Karpas-422 (cell line): ENCODE results near the gene SLC9A4. TPM values are rescaled to one million over a fixed set of nuclear protein-coding genes. Genes with fewer than 3 reads are reported as not detected.
"Not testable (repeated sequence)": the region's sequence is repeated elsewhere in the genome, so short reads cannot be mapped to it uniquely, and the experiment has no call there.

Experiments used
- DNase-seq: peaks from one replicate; pipeline ENCODE4 v3.0.0-alpha.2; 2015
- H2AFZ ChIP-seq: fragments of 200-600 bp; sonication (generic); 2 replicates; pipeline ENCODE4 v1.6.1; 2014; ENCODE audit warnings: antibody characterized with exemption, low read length, mixed read lengths
- H3K27ac ChIP-seq: fragments of 200-600 bp; sonication (generic); 2 replicates; pipeline ENCODE4 v1.5.1; 2014; ENCODE audit warnings: mild to moderate bottlenecking, low read length, moderate library complexity
- H3K27me3 ChIP-seq: fragments of 200-600 bp; sonication (generic); 2 replicates; pipeline ENCODE4 v1.6.1; 2014; ENCODE audit warnings: low read length, mixed read lengths
- H3K36me3 ChIP-seq: fragments of 200-600 bp; sonication (generic); 2 replicates; pipeline ENCODE4 v1.6.1; 2014; ENCODE audit warnings: low read length, mixed read lengths; ENCODE audit not compliant: insufficient read depth
- H3K4me1 ChIP-seq: fragments of 200-600 bp; sonication (generic); 2 replicates; pipeline ENCODE4 v1.6.1; 2014; ENCODE audit warnings: mild to moderate bottlenecking, low read length, mixed read lengths
- H3K4me2 ChIP-seq: fragments of 200-600 bp; sonication (generic); 2 replicates; pipeline ENCODE4 v1.6.1; 2014; ENCODE audit warnings: low read length, low read depth, mild to moderate bottlenecking; ENCODE audit not compliant: poor library complexity, severe bottlenecking
- H3K4me3 ChIP-seq: fragments of 200-600 bp; sonication (generic); 2 replicates; pipeline ENCODE4 v1.5.1; 2014; ENCODE audit warnings: mild to moderate bottlenecking, antibody characterized with exemption, low read length, mixed read lengths
- H3K79me2 ChIP-seq: fragments of 200-600 bp; sonication (generic); 2 replicates; pipeline ENCODE4 v1.6.1; 2014; ENCODE audit warnings: mild to moderate bottlenecking, low read length, mixed read lengths
- H3K9ac ChIP-seq: fragments of 200-600 bp; sonication (generic); 2 replicates; pipeline ENCODE4 v1.6.0; 2014; ENCODE audit warnings: low read length
- H3K9me2 ChIP-seq: fragments of 200-600 bp; sonication (generic), shearing (Covaris generic); replicated peaks from 2 replicates; pipeline ENCODE4 v1.6.0; 2014; ENCODE audit warnings: mild to moderate bottlenecking, low read length, moderate library complexity; ENCODE audit not compliant: insufficient read depth
- H3K9me3 ChIP-seq: fragments of 300-700, 200-600 bp; sonication (generic); 2 replicates; pipeline ENCODE4 v1.6.1; 2014; ENCODE audit warnings: low read length, mixed read lengths
- H4K20me1 ChIP-seq: fragments of 200-600 bp; sonication (generic); 2 replicates; pipeline ENCODE4 v1.6.1; 2014; ENCODE audit warnings: mild to moderate bottlenecking, antibody characterized with exemption, low read length, low read depth; ENCODE audit not compliant: insufficient read depth
- total RNA-seq: library from RNA; depleted of rRNA; stranded (reverse); fragments of >200 nt; shearing (Covaris generic); gene quantifications from 2 replicates; pipeline ENCODE4 v1.2.3, GENCODE V29; 2014; ENCODE audit warnings: low replicate concordance

Gene SLC9A4
- total RNA-seq, 1 experiment from 2014 or later: not detected

- Histone ChIP-seq H3K4me3 (no peak overlapping the region), H2AFZ (no peak overlapping the region), H3K4me2 (no peak overlapping the region), H3K27me3 (no peaks in the 10 kb centered on the region), H4K20me1 (no peaks in the 10 kb centered on the region), H3K79me2 (no peaks in the 10 kb centered on the region), H3K36me3 (no peaks in the 10 kb centered on the region), H3K9me2 (no peaks in the 10 kb centered on the region), H3K4me1 (no peaks in the 10 kb centered on the region), H3K9me3 (peaks cover 12% of the 10 kb centered on the region), H3K9ac (no peak overlapping the region), H3K27ac (no peak overlapping the region)
- DNase-seq: no peak
Observed at GRCh38 chr2:102550151-102550550, 77.1 kb downstream of the SLC9A4 start.

GRCh38 chr2:102551329-102552096 lies 78.5 kb downstream of the SLC9A4 start:
- no peak overlapping the region for H2AFZ ChIP-seq
- no peak overlapping the region for H3K9ac ChIP-seq
- no peaks in the 10 kb centered on the region for H3K4me1 ChIP-seq
- H3K27me3 ChIP-seq: no peaks in the 10 kb centered on the region
- no peaks in the 10 kb centered on the region for H4K20me1 ChIP-seq
- H3K9me3 ChIP-seq: peaks cover 12% of the 10 kb centered on the region
- no peak overlapping the region for H3K27ac ChIP-seq
- H3K79me2 ChIP-seq: no peaks in the 10 kb centered on the region
- no peak overlapping the region for H3K4me3 ChIP-seq
- H3K4me2 ChIP-seq: no peak overlapping the region
- H3K9me2 ChIP-seq: no peaks in the 10 kb centered on the region
- peak; percentile 23 for DNase-seq
- no peaks in the 10 kb centered on the region for H3K36me3 ChIP-seq

GRCh38 chr2:102553601-102554000 lies 80.6 kb downstream of the SLC9A4 start:
- H3K4me2 ChIP-seq: no peak overlapping the region
- no peaks in the 10 kb centered on the region for H3K36me3 ChIP-seq

GRCh38 chr2:102558463-102558862 lies 85.4 kb downstream of the SLC9A4 start:
- Histone ChIP-seq H4K20me1 (no peaks in the 10 kb centered on the region), H3K4me3 (no peak overlapping the region), H3K27ac (no peak overlapping the region), H3K4me1 (no peaks in the 10 kb centered on the region), H3K9me3 (no peaks in the 10 kb centered on the region), H3K9me2 (no peaks in the 10 kb centered on the region), H3K9ac (no peak overlapping the region), H3K36me3 (no peaks in the 10 kb centered on the region), H3K4me2 (no peak overlapping the region), H3K79me2 (no peaks in the 10 kb centered on the region), H2AFZ (no peak overlapping the region), H3K27me3 (no peaks in the 10 kb centered on the region)
- no peak for DNase-seq

More at GRCh38 chr2:102553601-102554000, 80.6 kb downstream of the SLC9A4 start:
- H3K9me3 ChIP-seq: peaks cover 7% of the 10 kb centered on the region
- no peaks in the 10 kb centered on the region for H3K9me2 ChIP-seq
- no peak overlapping the region for H3K27ac ChIP-seq
- no peaks in the 10 kb centered on the region for H4K20me1 ChIP-seq
- H2AFZ ChIP-seq: no peak overlapping the region
- H3K27me3 ChIP-seq: no peaks in the 10 kb centered on the region
- H3K9ac ChIP-seq: no peak overlapping the region
- no peak for DNase-seq
- no peaks in the 10 kb centered on the region for H3K79me2 ChIP-seq
- H3K4me1 ChIP-seq: no peaks in the 10 kb centered on the region
- no peak overlapping the region for H3K4me3 ChIP-seq

- H3K27me3 ChIP-seq, H3K79me2 ChIP-seq, H4K20me1 ChIP-seq, H3K4me1 ChIP-seq, H3K27ac ChIP-seq, H2AFZ ChIP-seq, H3K9ac ChIP-seq, H3K9me2 ChIP-seq, H3K4me3 ChIP-seq, H3K36me3 ChIP-seq, H3K9me3 ChIP-seq, DNase-seq, H3K4me2 ChIP-seq: not testable (repeated sequence)
Observed at GRCh38 chr2:102562542-102562941, 89.5 kb downstream of the SLC9A4 start.

GRCh38 chr2:102575888-102576287 lies 102.9 kb downstream of the SLC9A4 start:
- Histone ChIP-seq H3K27me3 (no peaks in the 10 kb centered on the region), H3K36me3 (no peaks in the 10 kb centered on the region), H3K27ac (no peak overlapping the region), H3K4me2 (no peak overlapping the region), H2AFZ (no peak overlapping the region), H3K9ac (no peak overlapping the region), H4K20me1 (no peaks in the 10 kb centered on the region), H3K9me2 (no peaks in the 10 kb centered on the region), H3K9me3 (no peaks in the 10 kb centered on the region; the same call in 1 of the 2 replicates), H3K4me1 (no peaks in the 10 kb centered on the region), H3K4me3 (no peak overlapping the region), H3K79me2 (no peaks in the 10 kb centered on the region)
- no peak for DNase-seq

GRCh38 chr2:102578376-102578775 lies 105.3 kb downstream of the SLC9A4 start:
- Histone ChIP-seq H3K9me3 (no peaks in the 10 kb centered on the region; the same call in 1 of the 2 replicates), H3K36me3 (no peaks in the 10 kb centered on the region), H3K4me1 (no peaks in the 10 kb centered on the region), H3K9ac (no peak overlapping the region), H3K4me2 (no peak overlapping the region), H3K79me2 (no peaks in the 10 kb centered on the region), H3K4me3 (no peak overlapping the region), H3K9me2 (peaks cover 3% of the 10 kb centered on the region; the same call in 1 of the 2 replicates), H2AFZ (no peak overlapping the region), H3K27ac (no peak overlapping the region), H4K20me1 (no peaks in the 10 kb centered on the region), H3K27me3 (no peaks in the 10 kb centered on the region; the same call in 1 of the 2 replicates)
- no peak for DNase-seq

GRCh38 chr2:102581911-102582310 lies 108.9 kb downstream of the SLC9A4 start:
- Histone ChIP-seq H3K27ac (no peak overlapping the region), H3K9ac (no peak overlapping the region), H3K4me3 (no peak overlapping the region), H3K79me2 (no peaks in the 10 kb centered on the region), H3K4me1 (no peaks in the 10 kb centered on the region), H3K9me2 (peaks cover 3% of the 10 kb centered on the region; the same call in 1 of the 2 replicates), H4K20me1 (no peaks in the 10 kb centered on the region), H3K27me3 (no peaks in the 10 kb centered on the region; the same call in 1 of the 2 replicates), H2AFZ (no peak overlapping the region), H3K9me3 (no peaks in the 10 kb centered on the region; the same call in 1 of the 2 replicates), H3K4me2 (peak overlapping the region; percentile 50), H3K36me3 (no peaks in the 10 kb centered on the region)
- peak; percentile 43 for DNase-seq
